HepG2 (cell line): Measurements from ENCODE around the gene NT5C3B. TPM values are rescaled to one million over a fixed set of nuclear protein-coding genes. Genes with fewer than 3 reads are reported as not detected.

Experiments used
- BATF2 ChIP-seq: sonication (generic); formaldehyde crosslinking; IDR thresholded peaks from 2 replicates; pipeline ENCODE4 v1.8.0; 2022; ENCODE audit warnings: mild to moderate bottlenecking, missing genetic modification reagents, moderate library complexity
- ELF1 ChIP-seq: sonication (generic); formaldehyde crosslinking; IDR thresholded peaks from 2 replicates; pipeline ENCODE4 v1.4.0; 2020; ENCODE audit warnings: missing genetic modification reagents
- GMEB1 ChIP-seq: sonication (generic); formaldehyde crosslinking; IDR thresholded peaks from 2 replicates; pipeline ENCODE4 v1.5.1; 2020; ENCODE audit warnings: missing genetic modification reagents, mild to moderate bottlenecking, borderline replicate concordance
- GPN1 ChIP-seq: sonication (generic); formaldehyde crosslinking; IDR thresholded peaks from 2 replicates; pipeline ENCODE4 v1.5.1; 2020; ENCODE audit warnings: missing genetic modification reagents, borderline replicate concordance
- HNRNPH1 ChIP-seq: fragments of 200-400 bp; formaldehyde crosslinking; optimal IDR thresholded peaks from 2 replicates; pipeline ENCODE3; 2017; ENCODE audit warnings: mild to moderate bottlenecking, low read depth, low read length
- JARID2 ChIP-seq: sonication (generic); formaldehyde crosslinking; IDR thresholded peaks from 2 replicates; pipeline ENCODE4 v1.8.1; 2023; ENCODE audit warnings: missing genetic modification reagents, inconsistent platforms; ENCODE audit not compliant: insufficient replicate concordance
- PLRG1 ChIP-seq: fragments of 450-650 bp; conservative IDR thresholded peaks from 2 replicates; pipeline ENCODE4 v1.6.1; 2016
- SALL2 ChIP-seq: sonication (generic); formaldehyde crosslinking; IDR thresholded peaks from 2 replicates; pipeline ENCODE4 v1.8.1; 2023; ENCODE audit warnings: mild to moderate bottlenecking, missing genetic modification reagents, inconsistent platforms
- TBP ChIP-seq: sonication (generic); formaldehyde crosslinking; IDR thresholded peaks from 2 replicates; pipeline ENCODE4 v1.5.0; 2020; ENCODE audit warnings: missing genetic modification reagents
- TFDP2 ChIP-seq: sonication (generic); formaldehyde crosslinking; IDR thresholded peaks from 2 replicates; pipeline ENCODE4 v1.4.0; 2020; ENCODE audit warnings: missing genetic modification reagents
- TIGD3 ChIP-seq: sonication (generic); formaldehyde crosslinking; IDR thresholded peaks from 2 replicates; pipeline ENCODE4 v1.5.1; 2020; ENCODE audit warnings: mild to moderate bottlenecking, missing genetic modification reagents, borderline replicate concordance
- U2AF1 ChIP-seq: fragments of 200-400 bp; formaldehyde crosslinking; optimal IDR thresholded peaks from 2 replicates; pipeline ENCODE3; 2017; ENCODE audit warnings: mild to moderate bottlenecking, low read depth, low read length
- UBTF ChIP-seq: sonication (generic); formaldehyde crosslinking; IDR thresholded peaks from 2 replicates; pipeline ENCODE4 v1.4.0; 2020; ENCODE audit warnings: mild to moderate bottlenecking, missing genetic modification reagents
- ZFP41 ChIP-seq: sonication (generic); formaldehyde crosslinking; IDR thresholded peaks from 2 replicates; pipeline ENCODE4 v1.4.0; 2020; ENCODE audit warnings: mild to moderate bottlenecking, missing genetic modification reagents, borderline replicate concordance
- ZFP91 ChIP-seq: sonication (generic); formaldehyde crosslinking; IDR thresholded peaks from 2 replicates; pipeline ENCODE4 v1.9.0; 2022; ENCODE audit warnings: missing genetic modification reagents, mild to moderate bottlenecking, borderline replicate concordance
- ZFYVE20 ChIP-seq: sonication (generic); formaldehyde crosslinking; IDR thresholded peaks from 2 replicates; pipeline ENCODE4 v1.8.0; 2023; ENCODE audit warnings: low read depth, mild to moderate bottlenecking, moderate library complexity, missing genetic modification reagents, borderline replicate concordance
- ZNF124 ChIP-seq: sonication (generic); formaldehyde crosslinking; IDR thresholded peaks from 2 replicates; pipeline ENCODE4 v1.4.0; 2020; ENCODE audit warnings: missing genetic modification reagents
- ZNF138 ChIP-seq: sonication (generic); formaldehyde crosslinking; IDR thresholded peaks from 2 replicates; pipeline ENCODE4 v1.5.0; 2020; ENCODE audit warnings: mild to moderate bottlenecking, low read depth, missing genetic modification reagents
- ZNF34 ChIP-seq: sonication (generic); formaldehyde crosslinking; IDR thresholded peaks from 2 replicates; pipeline ENCODE4 v1.4.0; 2020; ENCODE audit warnings: mild to moderate bottlenecking, missing genetic modification reagents, borderline replicate concordance
- polyA plus RNA-seq, 8 experiments: library from polyadenylated mRNA; depleted of rRNA in 3 of 8; stranded (reverse) in 7 of 8; unstranded in 1 of 8; fragments of >200 nt; fragmentation: Illumina TruSeq in 4 of 8; extraction: Trizol in 4 of 8; gene quantifications; 2 replicates each; pipeline versions ENCODE4 v1.2.1 to v1.2.3, GENCODE V29; 2011 to 2016; ENCODE audit warnings: low read depth in 4 of 8, missing spikeins in 1 of 8, mixed read lengths in 1 of 8; ENCODE audit not compliant: insufficient read depth in 1 of 8
- total RNA-seq, 5 experiments: library from RNA; depleted of rRNA; stranded (reverse); fragments of >200 nt; fragmentation: Illumina TruSeq; extraction: Trizol; gene quantifications; 2 replicates each; pipeline ENCODE4 v1.2.3, GENCODE V29; 2016; ENCODE audit warnings: low read depth in 1 of 5

Gene NT5C3B
- total and polyA plus RNA-seq, 2 of the 13 experiments (the other 11 are each of a cell fraction or from before 2014, with no cell fraction given) = 104 to 126 TPM

- no peak for TF ChIP-seq GMEB1 (CRISPR knock-in tag)
- TF ChIP-seq PLRG1 = no peak
- no peak for TF ChIP-seq SALL2 (CRISPR knock-in tag)
- peak; percentile 60 for TF ChIP-seq ZFP91 (CRISPR knock-in tag)
- peak; percentile 14; the same call in 1 of the 2 replicates for TF ChIP-seq TFDP2
- TF ChIP-seq ZFYVE20 = no peak
- peak; percentile 46; the same call in 1 of the 2 replicates for TF ChIP-seq BATF2
- TF ChIP-seq ZNF138 (CRISPR knock-in tag) = no peak
- no peak; the same call in none of the 2 replicates for TF ChIP-seq ELF1
- TF ChIP-seq UBTF (CRISPR knock-in tag) = no peak; the same call in 1 of the 2 replicates
- TF ChIP-seq TBP (CRISPR knock-in tag) = no peak
- peak; percentile 20; the same call in 1 of the 2 replicates for TF ChIP-seq TIGD3 (CRISPR knock-in tag)
- TF ChIP-seq U2AF1 = no peak
- no peak for TF ChIP-seq JARID2 (CRISPR knock-in tag)
- TF ChIP-seq ZNF34 (CRISPR knock-in tag) = no peak
- TF ChIP-seq HNRNPH1 = no peak
- TF ChIP-seq ZNF124 (CRISPR knock-in tag) = no peak
- no peak; the same call in 1 of the 2 replicates for TF ChIP-seq ZFP41 (CRISPR knock-in tag)
- no peak; the same call in 1 of the 2 replicates for TF ChIP-seq GPN1 (CRISPR knock-in tag)
Observed at GRCh38 chr17:41812381-41813151, 23.5 kb downstream of the NT5C3B start, which contains the start of gene FKBP10 (continued).
